Caco-2 (cell line): Measurements from ENCODE around the gene DSG2. TPM values are rescaled to one million over a fixed set of nuclear protein-coding genes. Genes with fewer than 3 reads are reported as not detected.

Source experiments
- BruUV-seq: library from RNA; stranded (reverse); fragments of 400-500 nt; replicated peaks from 2 replicates; lab custom pipeline; 2021; lab: Mats Ljungman, UMichigan
- CTCF ChIA-PET: fragments of 300-600 bp; sonication (Branson Sonifier 250); formaldehyde crosslinking; loops from one replicate; lab custom pipeline; 2022; ENCODE audit warnings: antibody characterized with exemption; lab: Charles Lee
- POLR2A ChIA-PET: fragments of 300-600 bp; sonication (Branson Sonifier 250); formaldehyde crosslinking; loops from one replicate; lab custom pipeline; 2022; ENCODE audit warnings: antibody characterized with exemption; lab: Charles Lee
- DNase-seq, 2 experiments: peaks; one replicate each; pipeline versions ENCODE4 v3.0.0 to v3.0.0-alpha.2; 2020 to 2022
- H3K27me3 ChIP-seq: replicated peaks from 2 replicates; pipeline ENCODE4 v1.6.0; 2011; ENCODE audit warnings: low read length; ENCODE audit not compliant: control insufficient read depth, insufficient read depth
- H3K36me3 ChIP-seq: 2 replicates; pipeline ENCODE4 v1.5.1; 2011; ENCODE audit warnings: low read length; ENCODE audit not compliant: control insufficient read depth, insufficient read depth
- H3K4me1 ChIP-seq: fragments of 250-450 bp; sonication (Bioruptor Pico); 2 replicates; pipeline ENCODE4 v1.5.1; 2020; ENCODE audit warnings: mild to moderate bottlenecking
- H3K4me3 ChIP-seq: 2 replicates; pipeline ENCODE4 v1.5.1; 2011; ENCODE audit warnings: low read depth, mild to moderate bottlenecking, control low read depth, low read length
- H3K9me3 ChIP-seq: fragments of 250-450 bp; sonication (Bioruptor Pico); 2 replicates; pipeline ENCODE4 v1.5.1; 2020; ENCODE audit warnings: mild to moderate bottlenecking, moderate library complexity
- H3K27ac Mint-ChIP-seq: one replicate; pipeline ENCODE4 v1.8.0; 2022; ENCODE audit warnings: mixed read lengths; ENCODE audit not compliant: unreplicated experiment
- H3K27me3 Mint-ChIP-seq: one replicate; pipeline ENCODE4 v1.8.0; 2022; ENCODE audit warnings: mixed read lengths; ENCODE audit not compliant: insufficient read depth, unreplicated experiment
- H3K36me3 Mint-ChIP-seq: one replicate; pipeline ENCODE4 v1.8.0; 2022; ENCODE audit warnings: mild to moderate bottlenecking, mixed read lengths; ENCODE audit not compliant: insufficient read depth, unreplicated experiment
- H3K4me1 Mint-ChIP-seq: one replicate; pipeline ENCODE4 v1.8.0; 2022; ENCODE audit warnings: low read depth, mixed read lengths; ENCODE audit not compliant: unreplicated experiment
- H3K4me3 Mint-ChIP-seq: one replicate; pipeline ENCODE4 v1.8.0; 2022; ENCODE audit warnings: mild to moderate bottlenecking, moderate library complexity, mixed read lengths; ENCODE audit not compliant: unreplicated experiment
- H3K9me3 Mint-ChIP-seq: one replicate; pipeline ENCODE4 v1.8.0; 2022; ENCODE audit warnings: mixed read lengths; ENCODE audit not compliant: unreplicated experiment
- CTCF ChIP-seq, 2 experiments: fragments of 200-600 bp in 1 of 2; IDR thresholded peaks; 1 replicate in 1 of 2; 2 replicates in 1 of 2; pipeline versions ENCODE4 v1.5.1 to v1.8.0; 2011 to 2022; ENCODE audit warnings: antibody characterized with exemption in 1 of 2, control low read depth in 1 of 2, inconsistent platforms in 1 of 2, low read depth in 1 of 2, low read length in 1 of 2, mild to moderate bottlenecking in 1 of 2, moderate library complexity in 1 of 2; ENCODE audit not compliant: insufficient read depth in 1 of 2, severe bottlenecking in 1 of 2, unreplicated experiment in 1 of 2
- intact Hi-C: fragments of 100-400 bp; cut with micrococcal nuclease; formaldehyde crosslinking; loops from one replicate; pipeline ENCODE4 v1.10.0; 2022; ENCODE audit not compliant: unreplicated experiment
- total RNA-seq: library from RNA; stranded (reverse); gene quantifications from 2 replicates; pipeline ENCODE4 v1.2.3, GENCODE V29; 2022

Gene DSG2
- total RNA-seq, 1 experiment from 2014 or later: 32.1 TPM

GRCh38 chr18:31565782-31566512 lies 68.0 kb downstream of the DSG2 start:
- no peaks in the 10 kb centered on the region for H3K27me3 ChIP-seq
- no peak for TF ChIP-seq CTCF (IDR thresholded peaks at IDR 0.05; ENCODE audit: insufficient read depth in 1 of 2, low read depth in 1 of 2, low read length in 1 of 2, severe bottlenecking in 1 of 2, unreplicated experiment in 1 of 2)
- H3K36me3 Mint-ChIP-seq: peaks cover under 1% of the 10 kb centered on the region
- intact Hi-C loops: no loop called here
- H3K4me3 ChIP-seq: no peak overlapping the region
- H3K4me1 Mint-ChIP-seq: peaks cover 7% of the 10 kb centered on the region
- no peaks in the 10 kb centered on the region for H3K36me3 ChIP-seq
- H3K4me1 ChIP-seq: no peaks in the 10 kb centered on the region
- no peak overlapping the region for H3K4me3 Mint-ChIP-seq
- CTCF ChIA-PET: interaction anchor here (1.1 kb wide), 1 partner anchor 21 kb away, joined by 3 read pairs; no protein-coding TSS in a partner anchor
- POLR2A ChIA-PET: no interaction called here
- H3K9me3 Mint-ChIP-seq: no peaks in the 10 kb centered on the region
- no peak overlapping the region for H3K27ac Mint-ChIP-seq
- DNase-seq: no peak
- no peaks in the 10 kb centered on the region for H3K9me3 ChIP-seq
- BruUV-seq: no TSS peak
- no peaks in the 10 kb centered on the region for H3K27me3 Mint-ChIP-seq

- ChIA-PET POLR2A (no interaction called here), CTCF (no interaction called here)
- Histone ChIP-seq H3K4me1 (no peaks in the 10 kb centered on the region), H3K9me3 (no peaks in the 10 kb centered on the region), H3K36me3 (no peaks in the 10 kb centered on the region), H3K27me3 (no peaks in the 10 kb centered on the region), H3K4me3 (no peak overlapping the region)
- no peak overlapping the region for H3K4me3 Mint-ChIP-seq
- TF ChIP-seq CTCF (IDR thresholded peaks at IDR 0.05; ENCODE audit: insufficient read depth in 1 of 2, low read depth in 1 of 2, low read length in 1 of 2, severe bottlenecking in 1 of 2, unreplicated experiment in 1 of 2): no peak
- H3K27ac Mint-ChIP-seq: no peak overlapping the region
- no peaks in the 10 kb centered on the region for H3K9me3 Mint-ChIP-seq
- H3K27me3 Mint-ChIP-seq: no peaks in the 10 kb centered on the region
- no peak for DNase-seq
- peaks cover 4% of the 10 kb centered on the region for H3K36me3 Mint-ChIP-seq
- intact Hi-C loops: no loop called here
- BruUV-seq: no TSS peak
- peaks cover 7% of the 10 kb centered on the region for H3K4me1 Mint-ChIP-seq
Observed at GRCh38 chr18:31566576-31567306, 68.8 kb downstream of the DSG2 start.

- H3K4me1 ChIP-seq: no peaks in the 10 kb centered on the region
- H3K4me3 Mint-ChIP-seq: no peak overlapping the region
- no peaks in the 10 kb centered on the region for H3K9me3 ChIP-seq
- ChIA-PET CTCF (no interaction called here), POLR2A (no interaction called here)
- H3K4me1 Mint-ChIP-seq: peaks cover 17% of the 10 kb centered on the region
- no peaks in the 10 kb centered on the region for H3K9me3 Mint-ChIP-seq
- no TSS peak for BruUV-seq
- intact Hi-C loops: no loop called here
- H3K4me3 ChIP-seq: no peak overlapping the region
- H3K36me3 ChIP-seq: no peaks in the 10 kb centered on the region
- no peak overlapping the region for H3K27ac Mint-ChIP-seq
- no peaks in the 10 kb centered on the region for H3K27me3 ChIP-seq
- H3K36me3 Mint-ChIP-seq: peaks cover 4% of the 10 kb centered on the region
- TF ChIP-seq CTCF (IDR thresholded peaks at IDR 0.05; ENCODE audit: insufficient read depth in 1 of 2, low read depth in 1 of 2, low read length in 1 of 2, severe bottlenecking in 1 of 2, unreplicated experiment in 1 of 2): no peak
- H3K27me3 Mint-ChIP-seq: no peaks in the 10 kb centered on the region
- DNase-seq: no peak
Observed at GRCh38 chr18:31572368-31572767, 74.4 kb downstream of the DSG2 start.
